NCI-H2171 (cell line): ENCODE data around the gene HMGXB3.
"Not testable (repeated sequence)": the region's sequence is repeated elsewhere in the genome, so short reads cannot be mapped to it uniquely, and the experiment has no call there.

Experiments used
- DNase-seq: peaks from one replicate; lab custom pipeline; 2025; lab: John Stamatoyannopoulos, UW

Gene HMGXB3

DNA sequence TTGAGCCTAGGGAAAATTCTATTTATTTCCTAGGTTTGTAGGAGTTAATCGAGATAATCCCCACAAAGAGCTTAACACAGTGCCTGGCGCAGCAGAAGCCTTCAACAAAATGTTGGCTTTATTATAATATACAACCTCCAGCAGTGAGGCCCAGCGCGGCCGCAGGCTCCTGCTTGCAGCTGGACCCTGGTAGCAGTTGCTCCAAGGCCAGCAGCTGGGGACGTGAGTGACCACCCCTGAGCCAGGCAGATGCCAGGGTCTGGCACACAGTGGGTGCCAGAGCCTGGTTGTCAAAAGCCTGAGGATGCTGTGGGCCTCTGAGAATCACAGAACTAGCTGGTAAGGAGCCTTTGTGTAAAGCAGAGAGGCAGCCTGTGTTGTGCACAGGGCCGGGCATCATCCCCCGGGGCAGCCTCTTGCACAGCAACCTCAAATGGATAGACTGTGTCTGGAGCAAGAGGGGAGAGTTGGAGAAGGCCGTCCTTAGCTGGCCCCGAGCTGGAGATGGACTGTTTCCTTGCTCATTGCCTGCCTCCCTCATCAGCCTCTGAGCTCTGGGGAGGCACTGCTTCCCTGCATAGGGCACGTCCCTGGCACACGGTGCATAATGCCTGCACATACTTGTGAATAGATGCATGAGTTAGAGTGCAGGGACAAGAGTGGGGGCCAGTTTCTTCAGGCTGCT lies 68.6 kb downstream of the HMGXB3 start:
- DNase-seq, result no peak

DNA sequence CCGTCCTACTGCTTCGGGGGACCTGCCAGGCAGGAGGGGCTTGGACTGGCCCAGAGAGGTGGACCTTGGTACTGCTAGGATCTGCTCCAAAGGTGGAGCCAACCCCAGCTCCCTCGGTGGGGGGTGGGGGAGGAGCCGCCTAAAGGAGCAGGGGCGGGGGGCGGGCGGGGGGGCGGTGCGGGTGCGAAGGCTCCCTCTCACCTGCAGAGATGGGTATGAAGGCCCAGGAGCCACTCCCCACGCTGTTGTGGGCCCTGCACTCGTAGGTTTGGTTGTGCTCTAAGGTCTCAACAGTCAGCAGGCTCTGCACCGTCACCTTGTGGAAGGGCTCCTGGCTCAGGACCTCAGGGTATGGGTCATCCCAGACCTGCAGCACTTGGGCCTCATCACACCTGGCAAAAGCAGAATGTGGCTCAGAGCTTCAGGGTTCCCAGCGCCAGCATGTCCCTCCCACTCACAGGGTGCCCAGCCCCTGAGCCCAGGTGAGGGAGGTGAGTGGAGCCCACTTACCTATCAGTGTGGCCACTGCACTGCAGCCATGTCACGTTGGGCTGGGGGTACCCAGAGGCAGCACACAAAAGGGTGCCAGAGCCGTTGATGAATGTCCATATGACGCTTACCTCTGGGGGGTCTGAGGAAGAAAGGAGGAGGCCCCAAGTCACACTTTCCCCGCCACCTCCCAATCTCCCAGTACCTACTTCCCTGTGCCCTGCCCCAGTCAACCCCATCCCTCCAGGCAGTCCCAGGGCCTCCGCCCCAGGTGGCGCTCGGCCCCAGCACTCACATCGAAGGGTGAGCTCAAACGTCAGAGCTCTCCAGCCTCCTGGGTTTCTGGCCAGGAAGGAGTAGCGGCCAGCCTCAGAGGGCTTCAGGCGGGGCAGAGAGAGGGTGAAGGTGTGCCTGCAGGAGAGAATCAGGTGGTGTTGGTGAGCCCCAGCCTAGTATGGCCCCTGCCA lies 69.4 kb downstream of the HMGXB3 start:
- DNase-seq, result no peak

DNA sequence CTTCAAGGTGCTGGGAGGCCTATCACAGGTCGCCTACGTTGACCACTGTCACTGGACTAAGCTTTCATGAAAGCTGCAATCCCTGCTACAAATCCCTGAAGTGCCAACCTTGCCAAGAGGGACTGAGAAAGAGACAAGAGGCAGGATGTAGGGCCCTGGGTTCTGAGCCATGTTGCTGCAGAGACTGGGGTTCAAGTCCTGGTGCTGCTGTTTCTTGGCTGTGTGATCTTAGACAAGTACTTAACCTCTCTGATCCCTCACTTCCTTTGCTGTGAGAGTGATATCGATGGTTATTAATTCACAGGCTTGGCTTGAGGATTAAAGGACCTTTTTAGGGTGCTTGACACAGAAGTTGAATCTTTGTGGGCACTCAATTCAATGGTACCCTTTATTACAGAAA lies 70.3 kb downstream of the HMGXB3 start:
- no peak for DNase-seq

DNA sequence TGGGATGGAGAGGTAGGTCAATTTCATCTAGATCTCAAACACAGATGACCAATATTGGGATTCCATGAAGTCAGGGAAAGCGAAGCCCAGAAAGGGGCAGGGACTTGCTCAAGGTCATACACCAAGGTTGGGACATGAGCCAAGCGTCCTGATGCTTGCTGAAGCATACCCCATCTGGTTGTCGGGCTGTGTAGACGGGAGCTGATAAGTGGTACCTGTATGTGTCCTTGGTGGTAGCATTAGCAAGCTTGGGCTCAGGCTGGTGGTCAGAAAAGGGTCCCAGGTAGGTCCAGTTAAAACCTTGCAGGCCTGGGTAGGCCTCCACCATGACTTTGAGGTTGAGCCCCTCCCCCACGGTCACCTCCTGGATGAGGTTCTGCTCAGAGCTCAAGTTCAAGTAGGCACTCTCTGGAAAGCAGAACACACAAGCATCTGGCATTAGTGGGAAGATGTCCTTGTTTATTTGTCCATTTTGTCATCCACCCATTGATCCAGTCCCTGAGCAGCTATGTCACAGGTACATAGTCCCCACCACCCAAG lies 72.6 kb downstream of the HMGXB3 start:
- DNase-seq, result no peak

DNA sequence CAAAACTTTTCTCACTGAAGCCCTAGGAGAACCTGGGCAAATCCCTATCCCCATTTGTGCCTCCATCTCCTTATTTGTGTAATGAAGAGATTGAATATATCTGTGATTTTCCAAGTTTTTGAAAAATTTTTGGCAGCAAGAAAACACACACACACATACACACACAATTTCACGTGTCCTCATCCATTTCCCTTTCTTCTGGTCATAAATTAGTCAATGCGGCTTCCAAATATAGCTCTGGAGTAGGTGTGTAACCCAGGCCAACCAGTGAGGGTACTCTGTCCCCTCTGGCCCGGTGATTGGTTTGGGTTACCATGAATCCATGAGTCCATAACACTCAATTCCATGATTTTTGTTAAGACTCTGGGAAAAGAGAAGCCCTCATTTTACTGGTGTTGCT lies 73.1 kb downstream of the HMGXB3 start:
- no peak for DNase-seq

DNA sequence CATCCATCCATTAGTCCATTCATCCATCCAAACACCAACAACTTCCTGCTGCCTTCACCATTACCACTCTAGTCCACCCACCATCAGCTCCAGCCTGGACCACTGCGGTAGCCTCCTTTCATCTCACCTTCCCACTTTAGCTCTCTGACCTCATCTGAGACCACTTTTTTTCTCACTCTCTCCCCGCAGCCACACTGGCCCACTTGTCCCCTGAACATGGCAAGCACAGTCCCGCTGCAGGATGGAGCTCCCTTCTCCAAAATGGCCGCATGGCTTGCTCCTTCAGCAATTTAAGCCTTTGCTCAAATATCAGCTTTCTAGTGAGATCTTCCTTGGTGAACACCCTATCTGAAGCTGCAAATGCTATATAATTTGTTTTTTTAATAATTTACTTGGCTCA lies 74.7 kb downstream of the HMGXB3 start:
- no peak for DNase-seq

DNA sequence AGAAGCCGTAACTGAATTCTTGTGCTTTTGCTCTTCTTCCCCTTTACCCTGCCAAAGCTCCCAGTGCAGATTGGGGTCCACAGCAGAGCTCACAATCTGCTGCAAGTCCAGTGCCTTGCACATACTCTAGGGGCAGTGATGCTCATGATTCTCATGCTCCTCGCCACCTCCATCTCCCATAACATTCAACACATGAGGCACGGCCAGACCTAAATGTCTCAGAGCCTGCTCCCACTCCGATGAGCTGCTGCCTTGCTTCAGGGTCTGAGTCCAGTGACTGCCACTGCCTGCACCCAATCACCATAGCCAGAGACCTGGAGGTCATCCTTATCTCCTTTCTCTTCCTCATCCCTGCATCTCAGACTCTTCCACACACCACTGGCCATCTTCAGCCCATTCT lies 75.3 kb downstream of the HMGXB3 start:
- no peak for DNase-seq

DNA sequence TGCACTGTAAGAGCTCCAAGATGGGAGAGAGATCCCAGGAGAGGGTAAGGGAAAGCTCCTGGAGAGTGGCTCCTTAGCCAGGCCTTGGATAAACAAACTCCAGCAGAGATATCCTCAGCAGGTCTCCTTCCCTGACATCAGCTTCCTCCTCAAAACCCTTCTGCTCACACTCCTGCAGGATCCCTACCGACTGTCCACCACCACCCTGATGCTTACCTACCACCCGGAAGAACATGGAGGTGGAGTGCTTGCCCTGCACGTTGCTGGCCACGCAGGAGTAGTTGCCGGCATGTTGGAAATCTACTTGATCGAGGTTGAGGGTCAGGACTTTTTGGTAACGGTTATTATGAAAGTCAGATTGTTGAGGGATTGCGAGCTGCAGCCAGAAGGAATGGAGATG lies 76.5 kb downstream of the HMGXB3 start:
- DNase-seq, result no peak

DNA sequence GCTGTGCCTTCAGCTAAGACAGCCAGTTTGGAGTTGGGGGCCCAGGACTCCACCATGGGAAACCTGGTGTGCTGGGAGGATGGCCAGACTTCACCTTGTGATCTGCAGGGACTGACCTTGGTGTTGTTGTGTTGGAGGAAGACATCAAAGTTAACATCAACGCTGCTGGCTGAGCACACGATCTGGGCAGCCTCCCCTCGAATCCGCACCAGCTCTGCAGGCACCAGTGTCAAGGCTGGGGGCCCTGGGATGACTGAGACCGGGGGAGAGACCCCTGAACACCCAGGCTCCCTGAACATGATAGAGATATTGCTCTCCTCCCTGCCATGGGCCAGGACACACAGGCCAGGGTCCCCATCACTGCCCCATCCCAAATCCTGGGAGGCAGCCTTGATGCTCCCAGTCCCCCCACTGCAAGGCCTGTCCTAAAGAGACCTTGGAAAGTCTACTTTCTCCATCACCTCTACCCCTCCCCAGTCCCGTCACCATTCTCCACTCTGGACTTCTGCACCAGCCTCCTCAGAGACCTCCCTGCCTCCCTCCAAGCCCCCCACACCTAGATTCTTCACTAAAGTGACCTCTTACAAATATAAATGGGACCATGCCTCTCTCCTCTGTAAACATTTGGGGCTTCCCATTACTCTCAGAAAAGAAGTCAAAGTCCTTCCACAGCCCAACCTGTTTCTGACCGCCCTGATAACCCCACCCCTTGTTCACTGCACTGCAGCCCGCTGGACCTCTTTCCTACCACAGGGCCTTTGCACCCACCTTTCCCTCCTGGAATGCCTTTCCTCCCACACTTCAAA lies 77.7 kb downstream of the HMGXB3 start:
- no peak for DNase-seq

DNA sequence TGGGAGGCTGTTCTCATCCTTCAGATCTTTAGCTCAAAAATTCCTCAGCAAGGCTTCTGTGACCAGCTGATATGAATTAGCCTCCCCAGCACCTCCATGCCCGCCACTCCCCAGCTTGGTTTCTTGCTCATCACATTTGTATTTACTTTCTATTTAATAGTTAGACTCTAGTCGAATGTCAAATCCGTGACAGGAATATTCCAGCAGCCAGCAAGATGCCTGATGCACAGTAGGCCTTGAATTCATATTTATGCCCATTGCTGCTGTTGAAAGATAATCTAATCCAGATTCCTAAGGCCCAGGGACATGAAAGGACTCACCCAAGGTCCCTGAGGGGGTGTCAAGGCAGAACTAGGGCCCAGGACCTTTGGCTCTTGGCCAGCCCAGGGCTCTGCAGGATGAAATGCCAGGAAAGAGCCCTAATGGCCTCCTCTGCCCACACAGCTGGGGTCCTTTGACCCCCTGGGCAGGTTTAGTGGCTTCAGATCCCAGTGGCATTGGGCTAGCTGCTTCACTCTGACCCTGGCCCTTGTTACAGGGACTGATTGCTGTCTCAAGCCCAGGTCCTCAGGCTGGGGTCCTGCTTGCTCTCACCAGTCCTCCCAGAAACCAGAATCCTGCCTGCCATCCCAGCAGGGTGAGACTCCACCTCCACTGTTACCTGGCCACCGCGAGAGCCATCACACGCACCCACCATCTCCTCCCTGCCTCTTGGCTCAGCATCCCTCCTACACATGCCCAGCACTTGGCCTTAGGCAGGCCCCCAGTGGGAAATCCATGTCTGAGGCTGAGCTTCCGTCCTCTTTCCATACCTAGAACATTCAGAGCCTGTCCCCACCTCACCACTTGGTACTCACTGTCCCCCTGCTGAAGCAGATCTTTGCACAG lies 78.5 kb downstream of the HMGXB3 start:
- no peak for DNase-seq

DNA sequence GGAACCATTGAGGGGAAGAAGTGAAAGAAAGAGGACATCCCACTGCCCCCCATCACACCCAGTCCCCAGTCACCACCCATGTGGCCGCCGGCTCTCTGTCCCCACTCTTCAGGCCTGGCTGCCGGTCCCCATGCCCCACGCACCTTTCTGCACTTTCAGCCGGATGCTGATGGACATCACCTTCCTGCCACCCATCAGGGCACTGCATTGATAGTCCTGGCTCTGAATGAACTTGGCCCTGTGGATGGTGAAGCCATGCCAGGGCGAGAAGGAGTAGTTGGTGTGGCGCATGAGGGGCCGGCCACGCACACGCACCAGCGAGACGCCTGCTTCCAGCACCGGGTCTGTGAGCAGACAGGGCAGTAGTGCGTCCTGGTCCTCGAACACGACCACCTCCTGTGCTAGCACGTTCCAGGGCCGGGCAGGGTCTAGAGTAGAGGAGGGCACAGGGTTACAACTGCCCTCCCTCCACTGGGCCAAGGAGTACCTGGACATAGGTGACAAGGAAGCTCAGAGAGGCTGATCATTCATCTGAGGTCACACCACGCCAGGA lies 79.4 kb downstream of the HMGXB3 start:
- no peak for DNase-seq

DNA sequence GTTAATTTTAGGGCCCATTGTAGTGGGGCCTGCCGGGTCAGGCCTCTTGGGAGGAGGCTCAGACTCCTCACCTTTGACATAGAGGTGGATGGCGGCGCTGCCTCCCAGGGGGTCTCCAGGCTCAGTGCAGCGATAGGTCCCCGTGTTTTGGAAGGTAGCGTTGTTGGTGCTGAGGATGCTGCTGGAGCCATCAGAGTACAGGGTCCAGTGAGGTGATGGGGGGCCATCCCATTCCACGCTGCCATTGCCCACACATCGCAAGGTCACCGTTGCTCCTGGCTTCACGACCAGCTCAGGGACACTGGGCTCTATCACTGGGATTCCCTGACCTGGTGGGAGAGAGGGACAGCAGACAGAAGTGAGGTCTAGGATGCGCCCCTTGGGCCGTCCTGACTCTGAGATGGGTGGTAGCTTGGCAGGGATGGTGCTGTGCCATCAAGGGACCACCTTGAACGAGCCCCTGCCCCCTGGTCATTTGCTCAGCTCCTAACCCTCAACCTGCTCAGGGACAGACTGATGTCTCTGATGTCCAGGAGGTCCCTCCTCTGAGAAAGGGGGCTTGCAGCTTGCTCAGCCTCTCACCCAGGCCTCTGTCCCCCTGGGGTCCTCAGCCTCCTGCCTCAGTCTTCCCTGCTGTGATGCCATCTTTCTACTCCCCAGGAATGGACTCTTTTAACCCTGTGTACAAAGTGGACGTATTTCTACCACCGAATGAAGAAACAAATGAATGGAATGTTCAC lies 80.3 kb downstream of the HMGXB3 start:
- no peak for DNase-seq

DNA sequence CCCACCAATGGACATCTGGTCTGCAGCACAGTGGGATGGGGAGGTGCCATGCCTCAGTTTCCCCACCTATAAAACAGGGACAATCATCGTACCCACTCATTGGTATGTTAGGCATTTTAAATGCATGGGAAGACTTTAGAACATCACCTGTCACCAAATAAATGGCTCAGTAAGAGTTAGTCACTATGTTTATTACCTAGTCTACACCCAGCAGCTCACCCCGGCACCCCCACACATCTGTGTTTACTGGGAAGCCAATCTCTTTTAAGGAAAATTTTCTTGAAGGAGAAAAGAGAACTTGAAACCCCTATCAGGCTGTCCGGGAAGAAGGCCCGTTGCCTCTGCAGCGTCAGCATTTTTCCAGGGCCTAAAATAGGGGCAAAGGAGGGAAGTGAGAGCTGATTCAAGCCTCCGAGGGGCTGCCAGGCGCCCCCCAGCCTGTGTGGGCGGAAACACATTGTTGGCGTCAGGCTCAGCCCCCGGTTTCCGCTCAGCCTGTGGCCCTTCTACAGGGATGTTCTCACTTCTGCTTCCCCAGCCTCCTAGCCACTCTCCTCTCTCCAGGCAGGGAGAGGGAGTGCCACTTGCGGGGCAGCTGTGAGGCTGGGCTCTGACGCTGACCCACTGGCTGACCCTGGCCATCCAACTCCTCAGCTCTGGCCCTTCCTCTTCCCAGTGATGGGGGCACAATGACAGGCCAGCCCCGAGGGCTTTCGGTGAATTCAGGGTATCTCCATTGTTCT lies 81.2 kb downstream of the HMGXB3 start:
- DNase-seq, result no peak

DNA sequence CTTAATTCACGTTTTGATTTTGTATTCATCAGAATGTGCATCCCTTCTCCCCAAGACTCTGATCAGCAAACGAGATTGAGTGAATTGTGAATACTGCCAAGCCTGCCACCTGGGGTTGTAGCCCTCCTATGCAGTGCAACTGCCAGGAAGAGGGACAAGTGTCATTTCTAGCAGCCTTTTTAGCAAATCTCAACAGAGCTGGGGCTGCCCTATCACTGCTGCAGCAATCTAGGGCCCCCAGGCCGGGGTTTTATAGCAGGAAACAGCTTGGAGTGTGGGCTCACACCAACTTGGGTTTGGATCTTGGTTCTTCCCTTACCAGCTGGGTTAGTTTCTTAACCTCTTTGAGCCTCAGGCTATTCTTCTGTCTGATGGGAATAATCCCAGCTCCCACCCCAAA lies 81.8 kb downstream of the HMGXB3 start:
- no peak for DNase-seq

DNA sequence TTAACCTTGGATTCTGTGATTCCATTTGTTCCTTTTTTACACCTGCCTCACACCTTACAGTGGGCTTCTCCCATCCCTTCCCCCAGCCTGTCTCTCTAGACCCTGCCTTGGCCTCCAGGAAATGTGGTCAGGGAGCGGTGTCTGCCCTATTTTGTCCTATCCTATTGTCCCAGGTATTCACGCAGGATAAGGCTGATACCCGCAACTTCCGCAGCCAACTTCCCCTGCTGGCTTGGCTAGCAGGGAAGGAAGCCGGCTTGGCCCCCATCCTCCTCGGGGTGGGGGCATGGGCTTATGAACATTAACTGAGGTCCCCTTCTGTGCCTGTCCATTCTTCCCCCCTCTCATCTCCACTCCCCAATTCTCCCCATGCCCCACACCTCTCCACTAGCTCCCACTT lies 82.3 kb downstream of the HMGXB3 start:
- no peak for DNase-seq

DNA sequence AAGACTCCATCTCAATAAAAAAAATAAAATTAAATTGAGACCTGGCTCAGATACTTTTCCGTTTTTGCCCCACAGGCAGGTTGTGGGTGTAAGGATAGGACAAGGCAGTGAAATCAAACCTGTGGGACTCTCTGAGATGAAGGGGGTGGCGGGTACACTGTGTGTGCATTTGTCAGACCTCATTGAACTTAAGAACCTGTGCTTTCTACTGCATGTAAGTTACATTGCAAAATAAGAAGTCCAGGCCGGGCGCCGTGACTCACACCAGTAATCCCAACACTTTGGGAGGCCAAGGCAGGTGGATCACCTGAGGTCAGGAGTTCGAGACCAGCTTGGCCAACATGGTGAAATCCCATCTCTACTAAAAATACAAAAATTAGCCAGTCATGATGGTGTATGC lies 84.2 kb downstream of the HMGXB3 start:
- not testable (repeated sequence) for DNase-seq

DNA sequence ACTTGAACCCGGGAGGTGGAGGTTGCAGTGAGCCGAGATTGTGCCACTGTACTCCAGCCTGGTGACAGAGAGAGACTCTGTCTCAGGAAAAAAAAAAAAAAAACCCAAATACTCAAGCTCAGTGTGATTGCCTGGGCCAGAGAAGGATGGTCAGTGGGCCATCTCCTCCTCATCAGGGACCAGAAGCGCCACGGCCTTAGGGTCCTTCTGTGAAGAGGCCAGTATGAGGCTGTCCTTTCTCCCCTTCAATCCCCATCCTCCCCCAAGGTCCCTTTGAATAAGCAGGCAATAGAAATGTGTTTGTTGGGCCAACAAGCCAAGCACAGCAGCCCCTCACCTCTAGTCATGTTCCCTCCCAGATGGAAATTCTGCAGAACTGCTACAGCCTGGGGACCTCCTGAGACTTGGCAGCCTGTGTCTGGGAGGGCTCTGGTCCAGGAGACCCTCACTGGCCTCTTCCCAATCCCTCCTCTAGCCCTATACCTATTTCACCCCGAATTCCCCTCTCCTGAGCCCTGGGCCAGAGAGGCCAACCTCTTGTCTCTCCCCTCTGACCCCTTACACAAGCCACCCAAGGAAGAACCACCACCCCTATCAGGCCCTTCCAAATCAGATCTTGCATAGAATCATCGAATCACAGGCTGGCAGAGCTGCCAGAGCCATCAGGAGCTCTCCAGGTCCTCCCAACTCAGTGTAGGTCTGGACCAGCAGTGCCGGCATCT lies 84.8 kb downstream of the HMGXB3 start:
- DNase-seq, result no peak

DNA sequence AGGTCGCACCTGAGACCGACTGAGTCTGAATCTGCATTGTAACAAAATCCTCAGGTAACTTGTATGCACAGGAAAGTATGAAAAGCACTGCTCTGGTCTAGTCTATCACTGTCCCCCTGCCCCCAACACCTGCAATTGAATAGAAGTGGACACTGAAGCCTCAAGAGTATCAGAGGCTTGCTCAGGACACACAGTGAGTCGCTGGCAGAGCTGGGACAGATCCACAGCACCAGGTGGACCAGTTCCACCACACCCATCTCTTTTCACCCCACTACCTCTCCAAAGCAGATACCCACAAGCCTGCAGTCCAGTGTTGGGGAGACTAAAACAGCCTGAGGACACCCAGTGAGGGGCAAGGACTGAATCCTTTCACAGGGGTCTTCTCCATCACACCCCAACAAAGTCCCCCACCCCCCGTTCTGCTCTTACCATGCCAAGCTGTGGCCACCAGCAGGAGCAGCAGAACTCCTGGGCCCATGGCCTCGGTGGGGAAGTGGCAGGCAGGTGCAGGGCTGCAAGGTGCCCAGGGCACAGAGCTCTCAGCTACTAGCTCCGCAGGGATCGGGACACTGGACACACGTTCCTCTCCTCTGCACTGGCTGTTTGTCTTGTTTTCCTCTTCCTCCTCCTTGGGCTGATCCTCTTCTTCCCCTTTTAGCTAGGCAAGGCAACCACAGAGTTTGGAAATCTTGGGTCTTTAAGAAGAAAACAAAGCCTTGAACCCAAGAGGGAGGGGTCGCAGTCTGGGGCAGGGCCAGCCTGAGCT lies 85.6 kb downstream of the HMGXB3 start, which contains the start of gene CSF1R:
Gene CSF1R (minus strand): TSS at position 605 of the 766 bp plus-strand sequence. CDS start 127 bp downstream, at position 478.
- DNase-seq, result no peak
